Measurements from ENCODE around the gene LSR. TPM values are rescaled to one million over a fixed set of nuclear protein-coding genes. Genes with fewer than 3 reads are reported as not detected.

The LSR gene
- total RNA-seq, 1 donor from 2014 or later = 5.4 TPM

DNA sequence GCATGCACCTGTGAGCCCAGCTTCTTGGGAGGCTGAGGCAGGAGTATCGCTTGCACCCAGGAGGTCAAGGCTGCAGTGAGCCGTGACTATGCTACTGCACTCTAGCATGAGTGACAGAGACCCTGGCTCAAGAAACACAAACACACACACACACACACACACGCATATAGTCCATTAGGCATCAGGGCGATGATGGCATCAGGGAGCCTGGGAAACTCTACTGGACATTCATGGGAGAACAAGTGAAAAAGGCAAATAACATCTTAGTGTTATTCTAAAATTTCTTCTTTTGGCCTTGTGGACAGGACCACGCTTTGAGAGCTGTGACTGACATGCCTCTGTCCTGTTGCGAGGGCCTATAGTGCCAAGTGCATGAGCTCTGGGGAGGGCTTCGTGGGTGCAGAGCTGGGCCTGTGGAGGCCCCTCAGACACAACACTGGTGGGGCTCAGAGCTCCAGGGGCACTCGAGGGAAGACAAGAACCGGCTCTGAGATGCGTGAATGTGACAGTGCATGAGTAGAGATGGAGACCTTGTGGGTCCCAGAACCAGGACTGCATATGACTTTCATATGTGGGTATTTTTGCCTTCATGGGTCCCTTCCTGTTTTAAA, 12.0 kb downstream of the LSR start:
- TF ChIP-seq, protein P1, sequence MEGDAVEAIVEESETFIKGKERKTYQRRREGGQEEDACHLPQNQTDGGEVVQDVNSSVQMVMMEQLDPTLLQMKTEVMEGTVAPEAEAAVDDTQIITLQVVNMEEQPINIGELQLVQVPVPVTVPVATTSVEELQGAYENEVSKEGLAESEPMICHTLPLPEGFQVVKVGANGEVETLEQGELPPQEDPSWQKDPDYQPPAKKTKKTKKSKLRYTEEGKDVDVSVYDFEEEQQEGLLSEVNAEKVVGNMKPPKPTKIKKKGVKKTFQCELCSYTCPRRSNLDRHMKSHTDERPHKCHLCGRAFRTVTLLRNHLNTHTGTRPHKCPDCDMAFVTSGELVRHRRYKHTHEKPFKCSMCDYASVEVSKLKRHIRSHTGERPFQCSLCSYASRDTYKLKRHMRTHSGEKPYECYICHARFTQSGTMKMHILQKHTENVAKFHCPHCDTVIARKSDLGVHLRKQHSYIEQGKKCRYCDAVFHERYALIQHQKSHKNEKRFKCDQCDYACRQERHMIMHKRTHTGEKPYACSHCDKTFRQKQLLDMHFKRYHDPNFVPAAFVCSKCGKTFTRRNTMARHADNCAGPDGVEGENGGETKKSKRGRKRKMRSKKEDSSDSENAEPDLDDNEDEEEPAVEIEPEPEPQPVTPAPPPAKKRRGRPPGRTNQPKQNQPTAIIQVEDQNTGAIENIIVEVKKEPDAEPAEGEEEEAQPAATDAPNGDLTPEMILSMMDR (IDR thresholded peaks at IDR 0.05; ENCODE audit: partially characterized antibody, unreplicated experiment) = no peak

DNA sequence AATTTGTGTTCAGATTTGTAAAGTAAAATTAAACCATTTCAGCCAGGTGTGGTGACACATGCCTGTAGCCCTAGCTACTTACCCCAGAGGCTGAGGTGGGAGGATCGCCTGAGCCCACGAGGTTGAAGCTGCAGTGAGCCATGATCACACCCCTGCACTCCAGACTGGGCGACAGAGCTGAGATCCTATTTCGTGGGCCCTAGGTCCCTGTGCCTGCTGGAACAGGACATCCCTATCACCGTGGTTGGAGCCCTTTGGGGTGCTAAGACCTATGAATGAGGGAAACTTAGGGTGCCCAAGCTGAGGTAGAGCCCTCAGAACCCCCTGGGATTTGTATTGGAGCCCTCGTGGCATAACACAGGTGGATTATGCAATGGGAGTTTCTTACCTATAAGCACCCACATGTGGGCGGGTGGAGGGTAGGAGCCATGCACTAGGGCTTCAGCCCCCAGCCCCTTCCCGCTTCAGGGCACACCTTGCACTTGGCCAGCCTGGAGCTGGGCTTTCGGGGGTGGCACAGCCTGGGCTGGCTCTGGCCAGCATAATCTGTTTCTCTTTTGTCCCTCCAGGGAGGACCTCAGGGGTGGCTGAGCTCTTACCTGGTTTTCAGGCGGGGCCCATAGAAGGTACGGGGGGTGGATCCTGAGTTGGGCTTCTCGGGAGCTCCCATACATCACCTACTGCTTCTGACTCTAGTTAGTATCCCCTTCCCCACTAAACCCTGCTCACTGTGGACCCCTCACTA, 12.7 kb downstream of the LSR start:
- DNase-seq = no peak
- H3K27ac Mint-ChIP-seq (ENCODE audit: unreplicated experiment) = no peak overlapping the region
- TF ChIP-seq, protein P1 (IDR thresholded peaks at IDR 0.05; ENCODE audit: partially characterized antibody, unreplicated experiment) = no peak

More for the DNA sequence above, 12.0 kb downstream of the LSR start:
- no peak for DNase-seq
- no peak overlapping the region for H3K4me3 Mint-ChIP-seq (ENCODE audit: unreplicated experiment)
- H3K36me3 Mint-ChIP-seq (ENCODE audit: unreplicated experiment) = no peaks in the 10 kb centered on the region
- peak overlapping the region; percentile 52 for H3K27ac Mint-ChIP-seq (ENCODE audit: unreplicated experiment)
- H3K4me1 Mint-ChIP-seq (ENCODE audit: low read depth, unreplicated experiment) = peaks cover 16% of the 10 kb centered on the region
- peaks cover 13% of the 10 kb centered on the region for H3K27me3 Mint-ChIP-seq (ENCODE audit: unreplicated experiment)
- peaks cover 9% of the 10 kb centered on the region for H3K9me3 Mint-ChIP-seq (ENCODE audit: unreplicated experiment)

DNA sequence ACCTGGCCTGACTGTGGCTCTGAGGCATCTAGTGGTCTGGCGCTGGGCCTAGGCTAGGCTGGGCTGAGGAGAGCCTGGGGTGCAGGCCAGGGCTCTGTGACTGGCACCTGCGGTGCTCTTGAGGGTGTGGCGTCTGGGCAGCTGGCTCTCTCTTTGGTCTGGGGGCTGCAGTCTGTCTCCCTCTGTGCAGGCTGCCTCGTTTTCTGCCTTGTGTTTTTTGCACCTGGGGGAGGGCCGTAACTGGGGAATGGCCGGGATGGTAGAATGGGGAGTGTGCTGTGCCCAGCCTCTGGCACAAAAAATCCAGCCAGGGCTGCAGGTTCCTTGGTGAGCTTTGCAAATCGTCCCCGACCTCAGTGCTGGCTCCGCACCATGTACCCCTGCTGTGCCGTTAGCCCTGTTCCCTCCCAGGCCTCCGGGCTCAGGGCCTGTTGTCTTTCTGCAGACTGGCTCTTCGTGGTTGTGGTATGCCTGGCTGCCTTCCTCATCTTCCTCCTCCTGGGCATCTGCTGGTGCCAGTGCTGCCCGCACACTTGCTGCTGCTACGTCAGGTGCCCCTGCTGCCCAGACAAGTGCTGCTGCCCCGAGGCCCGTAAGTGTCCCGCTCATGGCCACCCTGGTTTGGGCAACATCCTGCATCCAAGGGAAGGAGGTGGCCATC, 13.4 kb downstream of the LSR start:
- Mint-ChIP-seq H3K36me3 (ENCODE audit: unreplicated experiment) (no peaks in the 10 kb centered on the region), H3K4me1 (ENCODE audit: low read depth, unreplicated experiment) (peaks cover 19% of the 10 kb centered on the region), H3K27me3 (ENCODE audit: unreplicated experiment) (peaks cover 11% of the 10 kb centered on the region), H3K27ac (ENCODE audit: unreplicated experiment) (no peak overlapping the region), H3K4me3 (ENCODE audit: unreplicated experiment) (no peak overlapping the region), H3K9me3 (ENCODE audit: unreplicated experiment) (peaks cover 10% of the 10 kb centered on the region)
- TF ChIP-seq, protein P1 (IDR thresholded peaks at IDR 0.05; ENCODE audit: partially characterized antibody, unreplicated experiment) = no peak
- DNase-seq = no peak

More for the DNA sequence above, 12.7 kb downstream of the LSR start:
- Mint-ChIP-seq H3K36me3 (ENCODE audit: unreplicated experiment) (no peaks in the 10 kb centered on the region), H3K4me1 (ENCODE audit: low read depth, unreplicated experiment) (peaks cover 19% of the 10 kb centered on the region), H3K4me3 (ENCODE audit: unreplicated experiment) (no peak overlapping the region), H3K9me3 (ENCODE audit: unreplicated experiment) (peaks cover 11% of the 10 kb centered on the region), H3K27me3 (ENCODE audit: unreplicated experiment) (peaks cover 11% of the 10 kb centered on the region)

DNA sequence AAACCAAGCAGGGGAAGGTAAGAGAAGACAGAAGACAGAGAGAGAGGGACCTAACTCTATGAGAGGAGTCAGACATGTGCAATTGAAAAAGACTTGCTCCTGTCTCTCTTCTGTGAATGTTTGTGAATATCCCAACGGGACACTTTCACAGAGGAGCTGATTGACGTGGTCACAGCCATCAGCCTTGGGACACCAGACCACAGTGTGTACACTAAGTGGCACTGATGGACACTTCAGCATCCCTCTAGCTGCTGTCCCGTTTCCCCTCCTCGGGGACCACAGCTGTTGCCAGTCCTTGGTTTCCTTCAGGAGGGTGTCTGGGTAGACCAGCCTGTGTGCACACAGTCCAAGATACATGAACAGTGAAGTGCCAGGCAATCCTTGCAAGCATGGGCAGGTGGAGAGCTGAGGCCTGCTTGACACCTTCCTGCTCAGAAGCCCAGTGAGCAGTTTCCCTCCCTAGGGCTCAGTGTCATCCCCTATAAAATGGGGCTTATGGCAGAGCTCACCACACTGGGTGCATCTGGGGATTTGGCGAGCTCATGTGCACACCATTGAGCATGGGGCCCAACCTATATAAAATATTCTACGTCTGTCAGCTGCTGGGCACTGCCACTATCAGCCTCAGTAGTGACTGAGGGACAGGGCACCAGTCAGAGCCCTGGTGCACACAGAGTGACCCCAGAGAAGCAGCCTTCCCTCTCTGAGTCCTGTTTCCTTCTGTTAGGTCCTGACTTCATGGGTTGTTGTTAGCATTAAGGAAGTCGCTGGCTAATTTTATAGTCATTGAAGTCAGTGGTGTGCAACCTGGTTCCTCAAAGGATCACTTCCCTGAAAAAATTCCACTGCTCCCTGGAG, 15.7 kb downstream of the LSR start:
- Mint-ChIP-seq H3K27ac (ENCODE audit: unreplicated experiment) (no peak overlapping the region), H3K27me3 (ENCODE audit: unreplicated experiment) (peaks cover 15% of the 10 kb centered on the region), H3K36me3 (ENCODE audit: unreplicated experiment) (no peaks in the 10 kb centered on the region), H3K9me3 (ENCODE audit: unreplicated experiment) (peaks cover 12% of the 10 kb centered on the region), H3K4me1 (ENCODE audit: low read depth, unreplicated experiment) (peaks cover 19% of the 10 kb centered on the region), H3K4me3 (ENCODE audit: unreplicated experiment) (peak overlapping the region; percentile 16)
- DNase-seq = no peak
- TF ChIP-seq, protein P1 (IDR thresholded peaks at IDR 0.05; ENCODE audit: partially characterized antibody, unreplicated experiment) = no peak
